GM23338 (cell line): ENCODE data around the gene ZDHHC20. TPM values are rescaled to one million over a fixed set of nuclear protein-coding genes. Genes with fewer than 3 reads are reported as not detected.

Source experiments
- ATAC-seq: fragments of 200-7000 bp; cut with Tn5 transposase; 3 replicates; pipeline ENCODE4 v1.9.1; 2020
- DNase-seq: peaks from one replicate; pipeline ENCODE4 v3.0.0-alpha.2; 2015; ENCODE audit warnings: low spot score
- H2AFZ ChIP-seq: fragments of 200-600 bp; sonication (generic); 2 replicates; pipeline ENCODE4 v1.8.0; 2016; ENCODE audit warnings: antibody characterized with exemption, mild to moderate bottlenecking, moderate library complexity
- H3F3A ChIP-seq: fragments of 200-600 bp; sonication (generic); replicated peaks from 2 replicates; pipeline ENCODE4 v1.8.0; 2017; ENCODE audit warnings: antibody characterized with exemption, mixed run types, low read depth
- H3K27ac ChIP-seq: fragments of 200-600 bp; sonication (generic); 2 replicates; pipeline ENCODE4 v1.6.1; 2016; ENCODE audit warnings: low read depth
- H3K27me3 ChIP-seq: fragments of 200-600 bp; sonication (generic); 2 replicates; pipeline ENCODE4 v1.8.0; 2016; ENCODE audit warnings: mild to moderate bottlenecking, mixed run types, moderate library complexity; ENCODE audit not compliant: insufficient read depth
- H3K36me3 ChIP-seq: fragments of 200-600 bp; sonication (generic); 2 replicates; pipeline ENCODE4 v1.8.0; 2016; ENCODE audit warnings: mild to moderate bottlenecking; ENCODE audit not compliant: insufficient read depth
- H3K4me1 ChIP-seq: fragments of 200-600 bp; sonication (generic); 2 replicates; pipeline ENCODE4 v1.8.0; 2016; ENCODE audit warnings: mild to moderate bottlenecking, moderate library complexity; ENCODE audit not compliant: insufficient read depth
- H3K4me2 ChIP-seq: fragments of 200-600 bp; sonication (generic); 2 replicates; pipeline ENCODE4 v1.7.1; 2017; ENCODE audit warnings: mixed run types
- H3K4me3 ChIP-seq: fragments of 200-600 bp; sonication (generic); 2 replicates; pipeline ENCODE4 v1.6.1; 2016; ENCODE audit warnings: mixed run types
- H3K79me2 ChIP-seq: fragments of 200-600 bp; sonication (generic); replicated peaks from 2 replicates; pipeline ENCODE4 v1.8.0; 2017; ENCODE audit warnings: mild to moderate bottlenecking; ENCODE audit not compliant: insufficient read depth
- H3K9me2 ChIP-seq: fragments of 200-600 bp; sonication (generic); 2 replicates; pipeline ENCODE4 v1.8.0; 2017; ENCODE audit not compliant: insufficient read depth
- H4K20me1 ChIP-seq: fragments of 200-600 bp; sonication (generic); replicated peaks from 2 replicates; pipeline ENCODE4 v1.8.0; 2017; ENCODE audit warnings: mild to moderate bottlenecking; ENCODE audit not compliant: insufficient read depth
- H3K27ac Mint-ChIP-seq: 2 replicates; pipeline ENCODE4 v1.8.0; 2020; ENCODE audit warnings: inconsistent platforms, mild to moderate bottlenecking, moderate library complexity, mixed read lengths
- H3K27me3 Mint-ChIP-seq: 3 replicates; pipeline ENCODE4 v1.8.0; 2022; ENCODE audit warnings: low read depth, mild to moderate bottlenecking, moderate library complexity, mixed read lengths, inconsistent platforms; ENCODE audit not compliant: insufficient read depth, poor library complexity
- H3K36me3 Mint-ChIP-seq: 3 replicates; pipeline ENCODE4 v1.8.0; 2021; ENCODE audit warnings: low read depth, mild to moderate bottlenecking, inconsistent platforms, moderate library complexity, mixed read lengths
- H3K4me1 Mint-ChIP-seq: 3 replicates; pipeline ENCODE4 v1.8.0; 2020; ENCODE audit warnings: mild to moderate bottlenecking, inconsistent platforms, mixed read lengths
- H3K4me3 Mint-ChIP-seq: 3 replicates; pipeline ENCODE4 v1.8.0; 2021; ENCODE audit warnings: moderate library complexity, mild to moderate bottlenecking, inconsistent platforms, mixed read lengths
- H3K9me3 Mint-ChIP-seq: 3 replicates; pipeline ENCODE4 v1.8.0; 2020; ENCODE audit warnings: moderate library complexity, mild to moderate bottlenecking, inconsistent platforms, mixed read lengths
- CREB1 ChIP-seq: fragments of 250-450 bp; sonication (Bioruptor Pico); IDR thresholded peaks from 2 replicates; pipeline ENCODE4 v1.5.0; 2020; ENCODE audit warnings: low read depth, mild to moderate bottlenecking, moderate library complexity
- EZH2 ChIP-seq: fragments of 200-600 bp; sonication (generic); IDR thresholded peaks from one replicate; pipeline ENCODE4 v1.8.0; 2017; ENCODE audit warnings: antibody characterized with exemption, mild to moderate bottlenecking, low read depth; ENCODE audit not compliant: unreplicated experiment
- EZH2phosphoT487 ChIP-seq: fragments of 200-600 bp; sonication (generic); IDR thresholded peaks from one replicate; pipeline ENCODE4 v1.8.1; 2018; ENCODE audit warnings: antibody characterized with exemption; ENCODE audit not compliant: unreplicated experiment
- JUNB ChIP-seq: IDR thresholded peaks from one replicate; pipeline ENCODE4 v1.6.1; 2016; ENCODE audit warnings: antibody characterized with exemption; ENCODE audit not compliant: unreplicated experiment
- NANOG ChIP-seq: IDR thresholded peaks from 2 replicates; pipeline ENCODE4 v1.6.1; 2016; ENCODE audit warnings: antibody characterized with exemption, borderline replicate concordance
- POLR2AphosphoS5 ChIP-seq: IDR thresholded peaks from 2 replicates; pipeline ENCODE4 v1.6.1; 2016; ENCODE audit warnings: antibody characterized with exemption, low read depth
- REST ChIP-seq: IDR thresholded peaks from one replicate; pipeline ENCODE4 v1.6.1; 2018; ENCODE audit warnings: antibody characterized with exemption; ENCODE audit not compliant: unreplicated experiment
- STAT1 ChIP-seq: IDR thresholded peaks from one replicate; pipeline ENCODE4 v1.6.1; 2016; ENCODE audit warnings: antibody characterized with exemption; ENCODE audit not compliant: unreplicated experiment
- ZNF114 ChIP-seq: fragments of 250-450 bp; sonication (Bioruptor Pico); IDR thresholded peaks from 2 replicates; pipeline ENCODE4 v1.5.0; 2020; ENCODE audit warnings: mild to moderate bottlenecking, moderate library complexity
- ZNF331 ChIP-seq: fragments of 250-450 bp; sonication (Bioruptor Pico); IDR thresholded peaks from 2 replicates; pipeline ENCODE4 v1.5.0; 2020; ENCODE audit warnings: low read depth, mild to moderate bottlenecking, moderate library complexity
- polyA plus RNA-seq: library from polyadenylated mRNA; unstranded; fragments of >200 nt; fragmentation: Nextera tagmentation; extraction: Ambion mirVana; gene quantifications from 2 replicates; pipeline ENCODE4 v1.2.1, GENCODE V29; 2016
- total RNA-seq: library from RNA; depleted of rRNA; stranded (reverse); fragments of >200 nt; shearing (Covaris generic); gene quantifications from 2 replicates; pipeline ENCODE4 v1.2.3, GENCODE V29; 2014
- TF ChIP-seq, protein P1 (sequence below): IDR thresholded peaks from 2 replicates; pipeline ENCODE4 v1.6.1; 2016; ENCODE audit warnings: antibody characterized with exemption
- TF ChIP-seq, protein P2 (sequence below): fragments of 250-450 bp; sonication (Bioruptor Pico); IDR thresholded peaks from 2 replicates; pipeline ENCODE4 v1.5.0; 2020; ENCODE audit warnings: mild to moderate bottlenecking, moderate library complexity

ZDHHC20 gene
- total and polyA plus RNA-seq, 2 experiments from 2014 or later: 37.7 to 119 TPM

DNA sequence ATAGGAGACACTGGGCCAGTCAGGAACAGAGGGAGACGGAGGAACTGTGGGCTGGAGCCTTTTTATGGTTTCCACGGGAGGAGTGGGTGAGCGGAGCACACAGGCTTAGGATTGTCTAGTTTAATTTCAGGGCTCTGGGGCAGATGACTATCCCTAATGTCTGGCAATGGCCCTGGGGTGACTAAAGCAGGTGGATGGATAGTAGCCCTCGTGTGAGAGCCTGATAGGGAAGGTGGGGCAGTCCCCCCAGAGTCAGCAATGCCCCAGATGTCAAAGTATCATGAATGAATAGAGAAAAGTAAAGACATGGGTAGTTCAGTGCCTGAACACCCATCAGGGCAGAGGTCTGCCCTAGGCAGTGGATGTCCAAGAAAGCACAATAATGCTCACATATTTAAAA is 94.2 kb downstream of the ZDHHC20 start:
- TF ChIP-seq EZH2 (no peak), EZH2phosphoT487 (no peak)
- H3K79me2 ChIP-seq: no peaks in the 10 kb centered on the region
- no peak overlapping the region for H3K4me2 ChIP-seq
- H4K20me1 ChIP-seq: no peaks in the 10 kb centered on the region
- Mint-ChIP-seq H3K4me3 (no peak overlapping the region), H3K27ac (no peak overlapping the region), H3K27me3 (no peaks in the 10 kb centered on the region), H3K36me3 (no peaks in the 10 kb centered on the region), H3K4me1 (peaks cover 9% of the 10 kb centered on the region), H3K9me3 (no peaks in the 10 kb centered on the region; the same call in 2 of the 3 replicates)
- no peaks in the 10 kb centered on the region for H3K4me1 ChIP-seq
- no peak for DNase-seq
- H3K9me2 ChIP-seq: no peaks in the 10 kb centered on the region
- no peak overlapping the region for H2AFZ ChIP-seq
- no peaks in the 10 kb centered on the region for H3K36me3 ChIP-seq
- H3K27ac ChIP-seq: no peak overlapping the region
- H3K4me3 ChIP-seq: no peak overlapping the region
- H3K27me3 ChIP-seq: no peaks in the 10 kb centered on the region
- H3F3A ChIP-seq: no peaks in the 10 kb centered on the region
- ATAC-seq: no peak

GRCh38 chr13:21364357-21364756 is 94.7 kb downstream of the ZDHHC20 start:
- Histone ChIP-seq H3K36me3 (no peaks in the 10 kb centered on the region), H4K20me1 (no peaks in the 10 kb centered on the region), H3K9me2 (no peaks in the 10 kb centered on the region), H2AFZ (no peak overlapping the region), H3K4me3 (no peak overlapping the region), H3K79me2 (no peaks in the 10 kb centered on the region), H3K4me2 (no peak overlapping the region), H3F3A (no peaks in the 10 kb centered on the region), H3K27me3 (no peaks in the 10 kb centered on the region), H3K27ac (no peak overlapping the region), H3K4me1 (no peaks in the 10 kb centered on the region)
- no peak for DNase-seq
- Mint-ChIP-seq H3K27me3 (peaks cover 1% of the 10 kb centered on the region), H3K4me1 (peaks cover 9% of the 10 kb centered on the region), H3K36me3 (no peaks in the 10 kb centered on the region), H3K4me3 (no peak overlapping the region), H3K27ac (no peak overlapping the region), H3K9me3 (no peaks in the 10 kb centered on the region; the same call in 2 of the 3 replicates)
- no peak for ATAC-seq
- TF ChIP-seq ZNF114 (no peak), STAT1 (no peak), EZH2 (no peak), REST (no peak), CREB1 (CRISPR knock-in tag) (no peak), JUNB (no peak), NANOG (no peak), POLR2AphosphoS5 (no peak), EZH2phosphoT487 (no peak), ZNF331 (CRISPR knock-in tag) (no peak)
- TF ChIP-seq, protein P1, sequence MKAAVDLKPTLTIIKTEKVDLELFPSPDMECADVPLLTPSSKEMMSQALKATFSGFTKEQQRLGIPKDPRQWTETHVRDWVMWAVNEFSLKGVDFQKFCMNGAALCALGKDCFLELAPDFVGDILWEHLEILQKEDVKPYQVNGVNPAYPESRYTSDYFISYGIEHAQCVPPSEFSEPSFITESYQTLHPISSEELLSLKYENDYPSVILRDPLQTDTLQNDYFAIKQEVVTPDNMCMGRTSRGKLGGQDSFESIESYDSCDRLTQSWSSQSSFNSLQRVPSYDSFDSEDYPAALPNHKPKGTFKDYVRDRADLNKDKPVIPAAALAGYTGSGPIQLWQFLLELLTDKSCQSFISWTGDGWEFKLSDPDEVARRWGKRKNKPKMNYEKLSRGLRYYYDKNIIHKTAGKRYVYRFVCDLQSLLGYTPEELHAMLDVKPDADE: no peak
- TF ChIP-seq, protein P2, sequence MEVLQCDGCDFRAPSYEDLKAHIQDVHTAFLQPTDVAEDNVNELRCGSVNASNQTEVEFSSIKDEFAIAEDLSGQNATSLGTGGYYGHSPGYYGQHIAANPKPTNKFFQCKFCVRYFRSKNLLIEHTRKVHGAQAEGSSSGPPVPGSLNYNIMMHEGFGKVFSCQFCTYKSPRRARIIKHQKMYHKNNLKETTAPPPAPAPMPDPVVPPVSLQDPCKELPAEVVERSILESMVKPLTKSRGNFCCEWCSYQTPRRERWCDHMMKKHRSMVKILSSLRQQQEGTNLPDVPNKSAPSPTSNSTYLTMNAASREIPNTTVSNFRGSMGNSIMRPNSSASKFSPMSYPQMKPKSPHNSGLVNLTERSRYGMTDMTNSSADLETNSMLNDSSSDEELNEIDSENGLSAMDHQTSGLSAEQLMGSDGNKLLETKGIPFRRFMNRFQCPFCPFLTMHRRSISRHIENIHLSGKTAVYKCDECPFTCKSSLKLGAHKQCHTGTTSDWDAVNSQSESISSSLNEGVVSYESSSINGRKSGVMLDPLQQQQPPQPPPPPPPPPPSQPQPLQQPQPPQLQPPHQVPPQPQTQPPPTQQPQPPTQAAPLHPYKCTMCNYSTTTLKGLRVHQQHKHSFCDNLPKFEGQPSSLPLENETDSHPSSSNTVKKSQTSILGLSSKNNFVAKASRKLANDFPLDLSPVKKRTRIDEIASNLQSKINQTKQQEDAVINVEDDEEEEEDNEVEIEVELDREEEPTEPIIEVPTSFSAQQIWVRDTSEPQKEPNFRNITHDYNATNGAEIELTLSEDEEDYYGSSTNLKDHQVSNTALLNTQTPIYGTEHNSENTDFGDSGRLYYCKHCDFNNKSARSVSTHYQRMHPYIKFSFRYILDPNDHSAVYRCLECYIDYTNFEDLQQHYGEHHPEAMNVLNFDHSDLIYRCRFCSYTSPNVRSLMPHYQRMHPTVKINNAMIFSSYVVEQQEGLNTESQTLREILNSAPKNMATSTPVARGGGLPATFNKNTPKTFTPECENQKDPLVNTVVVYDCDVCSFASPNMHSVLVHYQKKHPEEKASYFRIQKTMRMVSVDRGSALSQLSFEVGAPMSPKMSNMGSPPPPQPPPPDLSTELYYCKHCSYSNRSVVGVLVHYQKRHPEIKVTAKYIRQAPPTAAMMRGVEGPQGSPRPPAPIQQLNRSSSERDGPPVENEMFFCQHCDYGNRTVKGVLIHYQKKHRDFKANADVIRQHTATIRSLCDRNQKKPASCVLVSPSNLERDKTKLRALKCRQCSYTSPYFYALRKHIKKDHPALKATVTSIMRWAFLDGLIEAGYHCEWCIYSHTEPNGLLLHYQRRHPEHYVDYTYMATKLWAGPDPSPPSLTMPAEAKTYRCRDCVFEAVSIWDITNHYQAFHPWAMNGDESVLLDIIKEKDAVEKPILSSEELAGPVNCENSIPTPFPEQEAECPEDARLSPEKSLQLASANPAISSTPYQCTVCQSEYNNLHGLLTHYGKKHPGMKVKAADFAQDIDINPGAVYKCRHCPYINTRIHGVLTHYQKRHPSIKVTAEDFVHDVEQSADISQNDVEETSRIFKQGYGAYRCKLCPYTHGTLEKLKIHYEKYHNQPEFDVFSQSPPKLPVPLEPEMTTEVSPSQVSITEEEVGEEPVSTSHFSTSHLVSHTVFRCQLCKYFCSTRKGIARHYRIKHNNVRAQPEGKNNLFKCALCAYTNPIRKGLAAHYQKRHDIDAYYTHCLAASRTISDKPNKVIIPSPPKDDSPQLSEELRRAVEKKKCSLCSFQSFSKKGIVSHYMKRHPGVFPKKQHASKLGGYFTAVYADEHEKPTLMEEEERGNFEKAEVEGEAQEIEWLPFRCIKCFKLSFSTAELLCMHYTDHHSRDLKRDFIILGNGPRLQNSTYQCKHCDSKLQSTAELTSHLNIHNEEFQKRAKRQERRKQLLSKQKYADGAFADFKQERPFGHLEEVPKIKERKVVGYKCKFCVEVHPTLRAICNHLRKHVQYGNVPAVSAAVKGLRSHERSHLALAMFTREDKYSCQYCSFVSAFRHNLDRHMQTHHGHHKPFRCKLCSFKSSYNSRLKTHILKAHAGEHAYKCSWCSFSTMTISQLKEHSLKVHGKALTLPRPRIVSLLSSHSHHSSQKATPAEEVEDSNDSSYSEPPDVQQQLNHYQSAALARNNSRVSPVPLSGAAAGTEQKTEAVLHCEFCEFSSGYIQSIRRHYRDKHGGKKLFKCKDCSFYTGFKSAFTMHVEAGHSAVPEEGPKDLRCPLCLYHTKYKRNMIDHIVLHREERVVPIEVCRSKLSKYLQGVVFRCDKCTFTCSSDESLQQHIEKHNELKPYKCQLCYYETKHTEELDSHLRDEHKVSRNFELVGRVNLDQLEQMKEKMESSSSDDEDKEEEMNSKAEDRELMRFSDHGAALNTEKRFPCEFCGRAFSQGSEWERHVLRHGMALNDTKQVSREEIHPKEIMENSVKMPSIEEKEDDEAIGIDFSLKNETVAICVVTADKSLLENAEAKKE (CRISPR knock-in tag): no peak
